Activated CD4-positive, alpha-beta T cell treated with anti-CD3 and anti-CD28 coated beads, Interleukin-10, Interleukin-2, amounts not matched to agents 100 ng/mL and 50 ng/mL, durations not matched to agents 16 hours and 8 hours (primary cell): ENCODE data around the gene UBE2G1.
"Not testable (repeated sequence)": the region's sequence is repeated elsewhere in the genome, so short reads cannot be mapped to it uniquely, and the experiment has no call there.

Experiments used
- DNase-seq: peaks from one replicate; pipeline ENCODE4 v3.0.0-alpha.2; 2020

Gene UBE2G1, protein sequence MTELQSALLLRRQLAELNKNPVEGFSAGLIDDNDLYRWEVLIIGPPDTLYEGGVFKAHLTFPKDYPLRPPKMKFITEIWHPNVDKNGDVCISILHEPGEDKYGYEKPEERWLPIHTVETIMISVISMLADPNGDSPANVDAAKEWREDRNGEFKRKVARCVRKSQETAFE

DNA sequence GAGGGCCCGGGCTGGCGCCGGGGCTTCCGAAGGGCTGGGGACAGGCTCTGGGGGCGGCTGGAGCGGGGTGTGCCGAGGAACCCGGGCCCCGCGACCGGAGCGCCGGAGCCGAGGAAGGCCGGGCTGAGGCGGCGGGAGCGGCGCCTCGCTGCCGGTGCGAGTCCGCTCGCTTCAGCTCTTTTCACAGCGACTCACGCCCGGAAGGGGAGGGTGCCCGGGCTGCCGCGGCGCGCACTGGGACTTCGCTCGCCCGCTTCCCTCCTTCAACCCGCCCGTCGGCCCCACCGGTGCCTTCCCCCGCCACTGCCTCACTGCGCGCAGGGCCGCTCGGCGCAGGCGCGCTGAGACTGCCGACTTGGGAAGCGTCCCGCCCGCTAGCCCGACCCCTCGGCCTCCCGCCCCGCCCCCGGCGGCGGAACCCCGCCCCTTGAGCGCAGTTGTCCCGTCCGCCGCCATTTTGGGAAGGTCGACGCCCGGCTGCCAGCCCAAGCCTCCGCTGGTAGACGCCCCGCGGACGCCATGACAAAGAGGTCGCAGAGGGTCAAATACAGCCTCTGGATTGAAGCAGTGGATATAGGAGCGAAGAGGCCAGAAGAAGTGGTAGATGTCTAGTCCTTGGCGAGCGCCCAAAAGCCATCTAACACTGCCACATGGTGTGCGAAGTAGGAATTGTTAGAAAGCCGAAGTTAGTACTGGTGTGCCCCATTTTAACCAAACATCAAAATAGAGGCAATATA, at the start of gene UBE2G1:
TSS of gene UBE2G1 (minus strand) at position 349 of the 737 bp plus-strand sequence. CDS start 359 bp downstream, outside the sequence.
- DNase-seq, result peak; percentile 100

DNA sequence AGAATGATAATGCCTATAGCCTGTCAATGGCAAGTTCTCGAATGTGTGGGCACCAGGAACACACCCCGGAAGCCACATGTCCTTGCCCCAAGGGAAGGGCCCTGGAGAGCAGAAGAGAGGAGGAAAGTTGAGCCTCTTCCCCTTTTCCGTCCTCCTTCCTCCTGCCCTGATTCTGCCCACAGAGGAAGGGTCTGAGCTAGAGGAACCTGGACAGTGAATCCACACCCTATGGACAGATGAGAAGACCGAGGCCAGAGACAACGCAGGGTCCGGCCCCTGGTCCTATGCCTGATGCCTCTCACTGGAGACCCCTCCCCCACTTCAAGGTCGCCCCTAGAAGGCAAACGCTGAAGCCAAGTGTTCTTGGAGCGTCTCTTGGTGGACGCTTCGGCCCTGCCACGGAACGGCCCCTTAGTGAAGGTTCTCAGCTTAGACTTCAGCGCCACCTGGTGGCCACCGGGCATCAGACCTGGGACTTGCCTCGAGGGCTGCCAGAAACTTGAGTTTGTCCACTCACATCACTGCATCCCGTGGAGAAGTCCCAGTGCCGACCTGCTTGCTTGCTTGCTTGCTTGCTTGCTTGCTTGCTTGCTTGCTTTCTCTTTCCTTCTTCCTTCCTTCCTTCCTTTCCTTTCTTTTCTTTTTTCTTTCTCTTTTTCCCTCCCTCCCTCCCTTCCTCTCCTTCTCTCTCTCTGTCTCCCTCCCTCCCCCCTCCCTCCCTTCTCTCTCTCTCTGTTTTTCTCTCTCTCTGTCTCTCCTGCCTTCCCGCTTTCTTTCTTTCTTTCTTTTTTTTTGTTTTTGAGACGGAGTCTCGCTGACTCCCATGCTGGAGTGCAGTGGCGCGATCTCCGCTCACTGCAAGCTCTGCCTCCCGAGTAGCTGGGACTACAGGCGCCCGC, 46.7 kb upstream of the UBE2G1 start:
- DNase-seq, result peak; percentile 92

DNA sequence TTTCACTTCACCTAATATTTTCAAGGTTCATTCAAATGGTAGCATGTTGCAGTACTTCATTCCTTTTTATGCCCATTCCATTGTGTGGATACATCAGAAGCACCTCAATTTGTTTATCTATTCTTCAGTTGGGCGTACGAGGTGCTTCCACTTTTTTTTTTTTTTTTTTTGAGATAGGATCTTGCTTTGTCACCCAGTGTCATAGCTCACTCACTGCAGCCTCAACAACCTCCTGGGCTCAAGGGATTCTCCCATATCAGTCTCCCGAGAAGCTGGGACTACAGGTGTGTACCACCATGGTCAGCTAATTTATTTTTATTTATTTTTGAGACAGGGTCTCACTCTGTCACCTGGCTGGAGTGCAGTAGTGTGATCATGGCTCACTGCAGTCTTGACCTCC, 44.7 kb upstream of the UBE2G1 start:
- DNase-seq, result no peak

DNA sequence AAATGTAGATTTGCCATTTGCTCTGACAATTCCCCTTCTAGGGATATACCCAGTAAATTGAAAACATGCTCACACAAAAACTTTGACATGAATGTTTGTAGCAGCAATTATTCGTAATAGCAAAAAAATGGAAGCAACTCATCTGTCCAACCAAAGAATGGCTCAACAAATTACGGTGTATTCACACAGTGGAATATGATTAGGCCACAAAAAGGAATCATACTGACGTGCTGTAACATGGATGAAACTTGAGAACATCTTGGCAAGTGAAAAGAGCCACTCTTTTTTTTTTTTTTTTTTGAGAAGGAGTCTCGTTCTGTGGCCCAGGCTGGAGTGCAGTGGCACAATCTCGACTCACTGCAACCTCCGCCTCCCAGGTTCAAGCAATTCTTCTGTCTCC, 43.2 kb upstream of the UBE2G1 start:
- DNase-seq, result no peak

DNA sequence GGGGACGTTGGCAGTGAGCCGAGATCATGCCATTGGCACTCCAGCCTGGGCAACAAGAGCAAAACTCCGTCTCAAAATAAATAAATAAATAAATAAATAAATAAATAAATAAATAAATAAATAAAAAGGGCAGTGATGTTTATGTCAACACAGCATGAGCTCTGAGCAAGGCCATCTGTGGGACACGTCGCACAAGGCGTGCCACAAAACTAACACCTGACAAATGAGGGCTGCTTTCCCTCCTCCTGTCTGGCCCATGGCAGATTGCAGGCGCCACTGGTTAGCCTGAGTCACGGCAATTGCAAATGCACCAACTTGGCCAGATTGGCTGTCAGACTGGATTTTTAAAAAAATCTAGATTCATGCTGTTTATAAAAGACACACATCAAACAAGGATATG, 41.4 kb upstream of the UBE2G1 start:
- no peak for DNase-seq

DNA sequence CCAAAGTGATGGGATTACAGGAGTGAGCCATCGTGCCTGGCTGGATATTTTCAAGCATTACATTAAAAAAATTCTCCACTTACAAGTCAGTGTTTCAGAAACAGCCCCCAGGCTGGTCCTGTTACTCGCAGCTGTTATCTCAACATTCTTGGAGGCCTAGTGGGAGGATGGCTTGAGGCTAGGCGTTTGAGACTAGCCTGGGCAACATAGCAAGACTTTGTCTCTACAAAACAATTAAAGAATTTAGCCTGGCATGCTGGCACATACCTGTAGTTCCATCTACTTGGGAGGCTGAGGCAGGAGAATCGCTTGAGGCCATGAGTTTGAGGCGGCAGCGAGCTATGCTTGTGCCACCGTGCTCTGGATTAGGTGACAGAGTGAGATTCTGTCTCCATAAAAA, 40.7 kb upstream of the UBE2G1 start:
- DNase-seq, result no peak

DNA sequence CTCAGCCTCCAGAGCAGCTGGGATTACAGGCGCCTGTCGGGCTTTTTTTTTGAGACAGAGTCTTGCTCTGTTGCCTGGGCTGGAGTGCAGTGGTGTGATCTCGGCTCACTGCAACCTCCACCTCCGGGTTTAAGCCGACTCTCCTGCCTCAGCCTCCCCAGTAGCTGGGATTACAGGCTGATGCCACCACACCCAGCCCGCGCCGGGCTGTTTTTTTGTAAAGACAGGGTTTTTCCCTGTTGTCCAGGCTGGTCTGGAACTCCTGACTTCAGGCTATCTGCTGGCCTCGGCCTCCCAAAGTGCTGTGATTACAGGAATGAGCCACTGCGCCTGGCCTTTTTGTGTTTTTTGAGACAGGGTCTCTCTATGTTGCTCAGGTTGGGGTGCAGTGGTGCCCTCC, 39.9 kb upstream of the UBE2G1 start:
- no peak for DNase-seq

DNA sequence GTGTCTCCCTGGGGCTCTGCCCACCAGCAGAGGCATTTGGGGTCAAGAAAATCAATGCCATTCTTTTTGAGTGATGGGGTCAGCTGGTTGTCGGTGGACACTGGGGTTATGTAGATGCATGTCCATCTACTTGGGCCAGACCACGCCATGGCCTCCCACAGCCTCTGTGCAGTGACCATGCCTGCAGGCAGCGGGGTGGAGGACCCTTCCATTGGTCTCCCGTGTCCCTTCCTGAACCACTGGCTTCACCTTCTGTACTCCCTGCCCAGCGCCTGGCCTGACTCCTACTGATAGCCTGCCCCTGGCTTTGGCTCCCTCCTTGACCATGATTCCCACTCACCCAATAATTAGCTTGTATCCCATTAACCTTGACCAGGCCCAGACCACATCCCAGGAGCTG, 39.2 kb upstream of the UBE2G1 start:
- no peak for DNase-seq

DNA sequence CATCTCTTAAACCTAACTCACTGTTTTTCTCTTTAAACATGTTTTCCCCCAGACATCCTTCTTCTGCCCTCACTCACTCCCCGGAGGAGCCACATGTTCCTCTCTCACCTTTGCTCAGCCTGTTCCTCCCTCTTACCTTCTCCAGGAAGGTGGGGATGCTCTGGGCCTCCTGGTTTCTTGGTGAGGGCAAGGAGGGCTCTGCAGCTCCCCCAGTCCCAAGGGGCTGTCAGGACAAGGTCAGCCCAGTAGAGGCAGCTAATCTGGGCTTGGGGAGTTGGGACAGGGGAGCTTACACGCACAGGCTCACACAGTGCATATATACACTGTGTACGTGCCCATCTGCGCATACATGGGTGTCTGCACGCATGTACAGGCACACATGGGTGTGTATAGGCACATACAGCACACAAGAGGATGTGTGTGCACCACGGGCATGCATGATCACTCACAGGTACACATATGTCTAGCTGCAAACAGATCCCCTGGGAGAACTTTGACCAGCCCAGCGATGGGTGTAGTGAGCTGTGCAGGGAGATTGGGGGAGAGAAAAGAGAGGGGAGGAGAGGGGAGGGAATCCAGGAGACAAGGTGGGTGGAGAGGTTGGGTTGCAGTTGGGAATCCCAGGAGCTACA, 38.7 kb upstream of the UBE2G1 start:
- no peak for DNase-seq

DNA sequence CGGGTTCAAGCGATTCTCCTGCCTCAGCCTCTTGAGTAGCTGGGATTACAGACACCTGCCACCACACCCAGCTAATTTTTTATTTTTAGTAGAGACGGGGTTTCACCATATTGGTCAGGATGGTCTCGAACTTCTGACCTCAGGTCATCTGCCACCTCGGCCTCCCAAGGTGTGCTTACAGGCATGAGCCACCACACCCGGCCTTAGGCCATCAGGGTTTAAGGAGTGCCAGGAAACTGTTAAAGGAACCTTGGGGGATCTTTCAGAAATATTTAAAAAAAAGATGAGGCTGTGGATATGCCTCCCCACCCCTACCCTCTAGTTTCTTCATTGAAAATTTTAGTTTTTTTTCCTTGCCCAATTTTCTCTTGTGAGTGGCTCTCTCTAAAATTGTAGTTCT, 31.4 kb upstream of the UBE2G1 start:
- no peak for DNase-seq

DNA sequence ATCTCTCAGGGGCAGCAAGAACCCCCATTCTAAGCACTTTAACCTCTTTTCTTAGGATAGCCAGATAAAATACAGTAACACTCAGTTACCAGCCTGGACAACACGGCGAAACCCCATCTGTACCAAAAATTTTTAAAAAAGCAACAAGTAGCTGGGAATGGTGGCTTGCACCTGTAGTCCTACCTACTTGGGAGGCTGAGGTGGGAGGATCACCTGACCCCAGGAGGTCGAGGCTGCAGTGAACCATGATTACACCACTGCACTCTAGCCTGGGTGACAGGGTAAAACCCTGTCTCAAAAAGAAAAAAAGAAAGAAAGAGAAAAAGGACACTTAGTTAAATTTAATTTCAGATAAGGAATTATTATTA, 28.6 kb upstream of the UBE2G1 start:
- DNase-seq, result no peak

DNA sequence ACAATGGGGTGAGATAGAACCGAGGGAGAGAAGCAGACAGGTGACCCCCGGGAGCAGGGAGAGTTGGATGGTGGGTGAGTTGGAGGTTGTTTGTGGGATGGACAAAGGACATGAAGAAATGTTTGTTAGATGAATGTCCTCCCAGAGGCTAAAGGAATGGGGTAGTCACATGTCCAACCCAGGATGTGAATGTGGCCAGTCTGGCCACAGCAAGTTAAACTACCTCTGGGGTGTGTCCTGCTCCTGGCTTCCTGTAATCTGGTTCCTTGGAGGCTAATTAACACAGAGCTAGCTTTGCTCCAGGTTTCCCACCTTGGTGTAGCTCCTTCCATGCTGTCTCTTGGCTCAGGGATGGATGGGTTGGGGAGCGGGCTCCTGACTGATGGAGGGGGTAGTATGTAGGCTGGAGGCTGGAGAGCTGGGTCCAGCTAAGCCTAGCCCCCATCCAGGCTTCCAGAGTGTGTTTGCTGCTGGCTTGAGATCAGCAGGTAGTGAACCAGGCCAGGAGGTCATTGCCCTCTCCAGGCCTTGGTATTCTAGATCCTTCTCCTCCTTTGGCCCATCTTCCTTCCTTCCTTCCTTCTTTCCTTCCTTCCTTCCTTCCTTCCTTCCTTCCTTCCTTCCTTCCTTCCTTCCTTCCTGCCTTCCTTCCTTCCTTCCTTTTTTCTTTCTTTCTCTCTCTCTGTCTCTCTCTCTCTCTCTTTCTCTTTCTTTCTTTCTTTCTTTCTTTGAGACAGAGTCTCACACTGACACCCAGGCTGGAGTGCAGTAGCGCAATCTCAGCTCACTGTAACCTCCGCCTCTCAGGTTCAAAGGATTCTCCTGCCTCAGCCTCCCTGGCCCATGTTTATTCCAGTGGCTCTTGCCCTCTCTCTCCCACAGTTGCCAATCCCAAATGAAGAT, 28.0 kb upstream of the UBE2G1 start:
- no peak for DNase-seq

DNA sequence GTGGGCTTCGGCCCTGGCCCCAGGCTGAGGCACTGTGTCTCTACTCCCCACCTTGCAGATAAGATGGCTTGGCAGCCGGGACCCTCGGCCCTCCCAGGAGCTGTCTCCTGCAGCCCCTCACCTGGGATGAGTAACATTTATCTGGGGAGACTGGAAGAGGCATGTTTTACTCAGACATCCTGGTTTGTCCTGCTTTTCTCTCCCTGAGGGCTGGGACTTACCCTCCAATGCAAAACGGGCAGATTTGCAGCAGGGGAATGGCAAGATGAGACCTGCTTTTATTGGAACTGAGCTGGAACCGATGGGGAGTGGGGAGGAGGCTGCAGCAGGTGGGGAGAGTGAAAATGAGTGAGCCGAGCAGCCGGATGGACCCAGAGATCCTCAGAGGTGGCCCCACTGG, 27.3 kb upstream of the UBE2G1 start:
- DNase-seq, result no peak

DNA sequence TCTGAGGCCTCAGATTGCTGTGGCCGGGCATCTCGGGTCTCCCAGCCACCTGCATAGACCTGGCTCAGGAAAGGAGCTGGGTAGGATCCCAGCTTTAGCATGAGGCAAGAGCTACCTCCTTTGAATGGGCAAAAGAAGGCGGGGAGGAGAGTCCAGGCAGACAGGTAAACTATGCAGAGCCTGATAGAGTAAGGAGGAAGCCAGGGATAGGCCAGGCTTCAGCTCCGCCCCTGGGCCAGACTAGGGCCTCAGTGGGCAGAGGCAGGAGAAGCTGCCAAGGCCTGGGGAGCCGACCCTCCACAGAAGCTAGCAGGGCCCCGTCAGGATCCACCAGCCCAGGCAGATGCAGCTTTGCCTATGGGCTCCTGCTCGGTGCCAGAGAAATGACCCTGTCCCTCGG, 22.6 kb upstream of the UBE2G1 start:
- no peak for DNase-seq

DNA sequence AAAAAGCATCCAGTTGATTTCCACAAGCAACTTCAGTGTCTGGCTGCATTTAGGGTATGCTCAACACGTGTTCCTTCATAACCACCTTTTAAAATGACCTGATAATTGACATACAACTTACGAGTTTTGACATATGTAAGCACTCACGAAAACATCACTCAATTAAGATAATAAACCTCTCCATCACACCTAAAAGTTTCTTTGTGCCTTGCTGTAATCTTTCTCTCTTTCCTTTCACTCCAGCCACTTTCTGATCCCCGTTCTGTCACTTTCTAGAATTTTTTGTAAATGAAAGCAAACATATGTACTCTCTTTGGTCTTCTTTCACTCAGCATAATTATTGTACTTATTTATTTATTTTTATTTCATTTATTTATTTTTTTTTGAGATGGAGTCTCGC, 20.7 kb upstream of the UBE2G1 start:
- DNase-seq, result no peak

DNA sequence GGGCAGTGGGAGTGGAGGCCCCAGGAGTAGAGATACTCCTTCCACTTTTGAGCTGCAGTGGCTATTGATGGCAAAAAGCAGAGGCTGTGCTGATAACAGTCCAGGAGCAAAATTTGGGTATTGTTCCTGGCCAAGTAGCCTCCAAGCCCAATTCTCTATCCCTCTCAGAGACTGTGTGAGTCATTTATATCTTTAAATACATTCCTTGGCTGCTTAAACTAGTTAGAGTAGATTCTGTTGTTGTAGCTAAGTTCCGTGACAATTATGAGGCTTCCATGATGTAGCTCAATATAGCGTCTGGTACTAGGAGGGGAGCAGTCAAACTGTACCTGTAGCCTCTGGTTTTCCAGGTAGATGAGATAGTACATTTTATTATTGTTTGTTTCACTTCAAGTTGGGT, 19.9 kb upstream of the UBE2G1 start:
- no peak for DNase-seq

DNA sequence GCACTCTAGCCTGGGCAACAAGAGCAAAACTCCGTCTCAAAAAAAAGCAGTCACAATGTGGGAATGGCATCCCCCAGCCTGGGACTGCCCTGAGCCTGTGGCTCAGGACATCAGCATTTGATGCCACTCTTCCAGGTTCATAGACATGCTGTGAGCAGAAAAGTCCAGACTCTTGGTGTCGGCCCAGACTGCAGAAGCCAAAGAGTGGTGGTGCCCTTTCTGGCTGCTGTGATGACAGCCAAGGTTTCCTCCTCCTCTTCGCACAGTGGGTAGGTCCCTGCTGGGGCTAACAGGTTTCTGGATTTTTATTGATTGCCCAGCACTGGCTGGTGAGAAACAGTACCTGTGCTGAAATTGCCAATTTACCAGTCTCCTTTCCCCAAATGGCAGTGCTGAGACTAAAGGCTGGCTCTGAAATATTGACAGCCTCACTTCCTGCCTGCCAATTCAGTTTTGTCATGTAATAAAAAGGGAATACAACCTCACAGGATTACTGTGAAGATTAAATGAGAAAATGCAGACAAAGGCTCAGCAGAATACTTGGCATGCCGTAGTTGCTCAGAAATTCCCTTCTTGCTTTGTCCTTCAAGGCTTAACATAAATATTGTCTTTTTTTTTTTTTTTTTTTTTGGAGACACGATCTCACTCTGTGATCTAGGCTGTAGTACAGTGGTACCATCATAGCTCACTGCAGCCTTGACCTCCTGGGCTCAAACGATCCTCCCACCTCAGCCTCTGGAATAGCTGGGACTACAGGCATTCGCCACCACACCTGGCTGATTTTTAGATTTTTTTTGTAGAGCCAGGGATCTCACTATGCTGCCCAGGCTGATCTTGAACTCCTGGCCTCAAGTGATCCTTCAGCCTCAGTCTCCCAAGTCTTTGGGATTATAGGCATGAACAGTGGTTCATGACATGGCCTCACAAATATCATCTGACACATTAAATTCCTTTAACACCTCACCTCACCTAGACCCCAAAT, 15.5 kb upstream of the UBE2G1 start:
- no peak for DNase-seq

DNA sequence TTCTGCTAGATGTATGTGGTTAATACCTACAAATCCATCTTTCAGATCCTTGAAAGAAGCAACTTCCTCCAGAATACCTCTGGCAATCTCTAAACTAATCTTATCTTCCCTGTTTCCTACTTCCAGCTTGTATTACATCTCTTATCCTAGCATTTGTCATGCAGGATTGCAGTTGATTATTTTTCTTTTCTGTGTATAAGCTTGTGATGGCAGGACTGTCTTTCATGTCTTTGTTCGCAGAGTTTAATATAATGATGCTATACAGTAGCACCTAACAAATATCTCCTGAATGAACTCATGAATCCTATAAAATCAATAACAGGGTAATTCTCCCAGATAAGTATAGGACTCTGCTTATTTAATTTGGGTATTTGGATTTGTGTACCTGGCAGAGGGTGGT, 12.2 kb upstream of the UBE2G1 start:
- no peak for DNase-seq

DNA sequence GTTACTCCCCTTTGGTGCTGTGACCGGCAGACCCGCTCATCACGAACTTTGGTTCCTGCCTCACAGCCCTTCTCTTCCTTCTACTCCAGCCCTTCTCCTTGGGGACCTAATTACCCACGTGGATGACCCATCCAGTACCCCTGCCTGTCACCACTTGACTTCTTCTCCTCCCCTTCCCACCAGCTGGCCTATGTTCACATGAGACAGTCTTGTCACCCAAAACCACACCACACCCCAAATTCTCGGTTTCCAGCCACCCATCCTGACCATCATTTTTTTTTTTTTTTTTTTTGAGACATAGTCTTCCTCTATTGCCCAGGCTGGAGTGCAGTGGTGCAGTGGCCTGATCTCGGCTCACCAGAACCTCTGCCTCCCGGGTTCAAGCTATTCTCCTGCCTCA, 10.8 kb upstream of the UBE2G1 start:
- DNase-seq, result not testable (repeated sequence)

DNA sequence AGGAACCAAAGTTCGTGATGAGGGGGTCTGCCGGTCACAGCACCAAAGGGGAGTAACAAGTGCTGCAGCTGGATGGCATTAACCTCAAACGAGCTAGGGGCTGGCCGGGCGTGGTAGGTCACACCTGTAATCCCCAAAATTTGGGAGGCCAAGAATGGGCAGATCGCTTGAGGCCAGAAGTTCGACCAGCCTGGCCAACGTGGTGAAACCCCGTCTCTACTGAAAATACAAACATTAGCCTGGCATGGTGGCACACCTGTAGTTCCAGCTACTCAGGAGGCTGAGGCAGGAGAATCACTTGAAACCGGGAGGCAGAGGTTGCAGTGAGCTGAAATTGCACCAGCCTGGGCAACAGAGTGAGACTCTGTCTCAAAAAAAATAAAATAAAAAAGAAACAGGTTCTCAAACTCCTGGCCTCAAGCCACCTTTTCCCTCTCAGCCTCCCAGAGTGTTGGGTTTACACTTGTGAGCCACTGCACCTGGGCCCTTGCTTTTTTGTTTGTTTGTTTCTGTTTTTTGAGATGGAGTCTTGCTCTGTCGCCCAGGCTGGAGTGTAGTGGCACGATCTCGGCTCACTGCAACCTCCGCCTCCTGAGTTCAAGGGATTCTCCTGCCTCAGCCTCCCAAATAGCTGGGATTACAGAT, 9.4 kb upstream of the UBE2G1 start:
- not testable (repeated sequence) for DNase-seq
